HepG2 (cell line): ENCODE measurements around the gene CHPF.

Experiments
- GABPB1 ChIP-seq: IDR thresholded peaks from 2 replicates; pipeline ENCODE4 v1.6.1; 2016; ENCODE audit warnings: mild to moderate bottlenecking, missing genetic modification reagents, moderate library complexity, missing compliant biosample characterization
- MIER3 ChIP-seq: IDR thresholded peaks from 2 replicates; pipeline ENCODE4 v1.6.1; 2016; ENCODE audit warnings: missing compliant biosample characterization, borderline replicate concordance
- POLR2A ChIP-seq, 2 experiments: IDR thresholded peaks; 2 replicates each; pipeline ENCODE4 v1.6.1; 2011; ENCODE audit warnings: low read depth in 2 of 2, low read length in 2 of 2, mild to moderate bottlenecking in 1 of 2, moderate library complexity in 1 of 2; ENCODE audit not compliant: insufficient read depth in 1 of 2
- SETDB1 ChIP-seq: sonication (generic); formaldehyde crosslinking; IDR thresholded peaks from 2 replicates; pipeline ENCODE4 v1.5.1; 2020; ENCODE audit warnings: missing genetic modification reagents, mild to moderate bottlenecking, borderline replicate concordance
- SOX6 ChIP-seq, 2 experiments: fragments of 450-650 bp in 1 of 2; sonication (generic) in 1 of 2; formaldehyde crosslinking in 1 of 2; IDR thresholded peaks; 2 replicates each; pipeline versions ENCODE4 v1.4.0 to v1.6.1; 2017 to 2020; ENCODE audit warnings: antibody characterized with exemption in 1 of 2, mild to moderate bottlenecking in 1 of 2, missing genetic modification reagents in 1 of 2
- ZBTB33 ChIP-seq: sonication (generic); formaldehyde crosslinking; IDR thresholded peaks from 2 replicates; pipeline ENCODE4 v1.4.0; 2020; ENCODE audit warnings: missing genetic modification reagents
- ZNF12 ChIP-seq: sonication (generic); formaldehyde crosslinking; IDR thresholded peaks from 2 replicates; pipeline ENCODE4 v1.5.0; 2020; ENCODE audit warnings: missing genetic modification reagents
- ZNF564 ChIP-seq: sonication (generic); formaldehyde crosslinking; IDR thresholded peaks from 2 replicates; pipeline ENCODE4 v1.8.1; 2023; ENCODE audit warnings: mild to moderate bottlenecking, missing genetic modification reagents
- ZZZ3 ChIP-seq: sonication (generic); formaldehyde crosslinking; IDR thresholded peaks from 2 replicates; pipeline ENCODE4 v1.4.0; 2020; ENCODE audit warnings: missing genetic modification reagents, mild to moderate bottlenecking, borderline replicate concordance
- TF ChIP-seq, protein P1 (sequence below): sonication (generic); formaldehyde crosslinking; IDR thresholded peaks from 2 replicates; pipeline ENCODE4 v1.4.0; 2020; ENCODE audit warnings: missing genetic modification reagents
- TF ChIP-seq, protein P2 (sequence below): sonication (generic); formaldehyde crosslinking; IDR thresholded peaks from 2 replicates; pipeline ENCODE4 v1.5.0; 2020; ENCODE audit warnings: mild to moderate bottlenecking, missing genetic modification reagents, moderate library complexity
- TF ChIP-seq, protein P3 (sequence below): sonication (generic); formaldehyde crosslinking; IDR thresholded peaks from 2 replicates; pipeline ENCODE4 v1.8.1; 2023; ENCODE audit warnings: missing genetic modification reagents, inconsistent platforms, borderline replicate concordance
- TF ChIP-seq, protein P4 (sequence below): IDR thresholded peaks from 2 replicates; pipeline ENCODE4 v1.6.1; 2012; ENCODE audit warnings: inconsistent platforms

DNA sequence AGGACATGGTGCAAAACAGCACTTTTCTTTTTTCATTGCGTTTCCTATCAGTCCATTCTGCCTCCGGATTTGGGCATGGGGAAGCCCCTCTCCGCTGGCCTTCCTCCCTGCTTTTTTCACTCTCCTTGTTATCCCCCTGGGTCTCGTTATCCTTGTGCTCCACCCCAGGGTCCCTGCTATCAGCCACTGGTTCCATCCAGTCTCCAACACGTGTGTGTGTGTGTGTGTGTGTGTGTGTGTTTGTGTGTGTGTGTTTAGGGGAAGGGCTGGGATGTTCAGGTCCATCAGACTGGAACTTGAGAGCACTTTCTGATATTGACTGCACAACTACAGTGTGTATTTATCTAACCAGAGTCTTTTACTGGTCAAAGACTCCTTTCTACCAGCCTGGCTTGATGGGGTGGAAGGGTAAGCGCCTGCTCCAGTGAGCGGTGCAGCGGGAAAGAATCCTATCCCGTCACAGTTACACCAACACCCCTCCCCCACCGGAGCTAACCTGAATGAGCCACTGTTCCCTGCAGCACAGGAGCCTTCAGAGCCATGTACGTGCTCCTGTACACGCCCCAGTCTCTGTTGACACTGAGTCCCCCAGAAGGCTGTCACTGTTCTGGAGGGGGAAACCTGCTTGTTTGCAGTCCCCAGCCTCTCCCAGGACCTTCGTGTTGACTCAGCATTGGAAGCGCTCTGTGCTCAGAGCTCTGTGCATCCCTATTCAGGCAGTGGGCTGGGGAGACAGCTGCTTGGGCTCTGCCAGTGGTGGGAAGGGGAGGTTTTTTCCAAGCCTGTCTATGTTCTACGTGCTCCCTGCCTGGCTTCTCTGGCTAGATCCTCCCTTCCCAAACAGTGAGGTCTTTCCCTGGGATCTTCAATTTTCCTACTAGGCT is 33.1 kb upstream of the CHPF start:
- TF ChIP-seq, protein P1, sequence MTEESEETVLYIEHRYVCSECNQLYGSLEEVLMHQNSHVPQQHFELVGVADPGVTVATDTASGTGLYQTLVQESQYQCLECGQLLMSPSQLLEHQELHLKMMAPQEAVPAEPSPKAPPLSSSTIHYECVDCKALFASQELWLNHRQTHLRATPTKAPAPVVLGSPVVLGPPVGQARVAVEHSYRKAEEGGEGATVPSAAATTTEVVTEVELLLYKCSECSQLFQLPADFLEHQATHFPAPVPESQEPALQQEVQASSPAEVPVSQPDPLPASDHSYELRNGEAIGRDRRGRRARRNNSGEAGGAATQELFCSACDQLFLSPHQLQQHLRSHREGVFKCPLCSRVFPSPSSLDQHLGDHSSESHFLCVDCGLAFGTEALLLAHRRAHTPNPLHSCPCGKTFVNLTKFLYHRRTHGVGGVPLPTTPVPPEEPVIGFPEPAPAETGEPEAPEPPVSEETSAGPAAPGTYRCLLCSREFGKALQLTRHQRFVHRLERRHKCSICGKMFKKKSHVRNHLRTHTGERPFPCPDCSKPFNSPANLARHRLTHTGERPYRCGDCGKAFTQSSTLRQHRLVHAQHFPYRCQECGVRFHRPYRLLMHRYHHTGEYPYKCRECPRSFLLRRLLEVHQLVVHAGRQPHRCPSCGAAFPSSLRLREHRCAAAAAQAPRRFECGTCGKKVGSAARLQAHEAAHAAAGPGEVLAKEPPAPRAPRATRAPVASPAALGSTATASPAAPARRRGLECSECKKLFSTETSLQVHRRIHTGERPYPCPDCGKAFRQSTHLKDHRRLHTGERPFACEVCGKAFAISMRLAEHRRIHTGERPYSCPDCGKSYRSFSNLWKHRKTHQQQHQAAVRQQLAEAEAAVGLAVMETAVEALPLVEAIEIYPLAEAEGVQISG, result peak; percentile 88
- TF ChIP-seq, protein P2, sequence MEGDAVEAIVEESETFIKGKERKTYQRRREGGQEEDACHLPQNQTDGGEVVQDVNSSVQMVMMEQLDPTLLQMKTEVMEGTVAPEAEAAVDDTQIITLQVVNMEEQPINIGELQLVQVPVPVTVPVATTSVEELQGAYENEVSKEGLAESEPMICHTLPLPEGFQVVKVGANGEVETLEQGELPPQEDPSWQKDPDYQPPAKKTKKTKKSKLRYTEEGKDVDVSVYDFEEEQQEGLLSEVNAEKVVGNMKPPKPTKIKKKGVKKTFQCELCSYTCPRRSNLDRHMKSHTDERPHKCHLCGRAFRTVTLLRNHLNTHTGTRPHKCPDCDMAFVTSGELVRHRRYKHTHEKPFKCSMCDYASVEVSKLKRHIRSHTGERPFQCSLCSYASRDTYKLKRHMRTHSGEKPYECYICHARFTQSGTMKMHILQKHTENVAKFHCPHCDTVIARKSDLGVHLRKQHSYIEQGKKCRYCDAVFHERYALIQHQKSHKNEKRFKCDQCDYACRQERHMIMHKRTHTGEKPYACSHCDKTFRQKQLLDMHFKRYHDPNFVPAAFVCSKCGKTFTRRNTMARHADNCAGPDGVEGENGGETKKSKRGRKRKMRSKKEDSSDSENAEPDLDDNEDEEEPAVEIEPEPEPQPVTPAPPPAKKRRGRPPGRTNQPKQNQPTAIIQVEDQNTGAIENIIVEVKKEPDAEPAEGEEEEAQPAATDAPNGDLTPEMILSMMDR (CRISPR knock-in tag), result peak; percentile 32; the same call in 1 of the 2 replicates
- TF ChIP-seq ZNF12 (CRISPR knock-in tag) (peak; percentile 94), POLR2A (IDR thresholded peaks at IDR 0.05; ENCODE audit: insufficient read depth in 1 of 2, low read depth in 2 of 2, low read length in 2 of 2) (no peak; a peak in 1 of 4 replicates), ZZZ3 (CRISPR knock-in tag) (peak; percentile 81), GABPB1 (CRISPR knock-in tag) (peak; percentile 65), ZBTB33 (peak; percentile 82; the same call in 1 of the 2 replicates), ZNF564 (CRISPR knock-in tag) (peak; percentile 91), MIER3 (CRISPR knock-in tag) (peak; percentile 99), SETDB1 (CRISPR knock-in tag) (no peak), SOX6 (IDR thresholded peaks at IDR 0.05) (no peak), SOX6 (CRISPR knock-in tag; IDR thresholded peaks at IDR 0.05) (peak; percentile 94)
- TF ChIP-seq, protein P3, sequence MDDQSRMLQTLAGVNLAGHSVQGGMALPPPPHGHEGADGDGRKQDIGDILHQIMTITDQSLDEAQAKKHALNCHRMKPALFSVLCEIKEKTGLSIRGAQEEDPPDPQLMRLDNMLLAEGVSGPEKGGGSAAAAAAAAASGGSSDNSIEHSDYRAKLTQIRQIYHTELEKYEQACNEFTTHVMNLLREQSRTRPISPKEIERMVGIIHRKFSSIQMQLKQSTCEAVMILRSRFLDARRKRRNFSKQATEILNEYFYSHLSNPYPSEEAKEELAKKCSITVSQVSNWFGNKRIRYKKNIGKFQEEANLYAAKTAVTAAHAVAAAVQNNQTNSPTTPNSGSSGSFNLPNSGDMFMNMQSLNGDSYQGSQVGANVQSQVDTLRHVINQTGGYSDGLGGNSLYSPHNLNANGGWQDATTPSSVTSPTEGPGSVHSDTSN (CRISPR knock-in tag), result no peak; the same call in 1 of the 2 replicates
- TF ChIP-seq, protein P4, sequence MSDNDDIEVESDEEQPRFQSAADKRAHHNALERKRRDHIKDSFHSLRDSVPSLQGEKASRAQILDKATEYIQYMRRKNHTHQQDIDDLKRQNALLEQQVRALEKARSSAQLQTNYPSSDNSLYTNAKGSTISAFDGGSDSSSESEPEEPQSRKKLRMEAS, result peak; percentile 95
